Neural progenitor cell (in vitro differentiated cells): ENCODE measurements around the gene ATXN1. TPM values are rescaled to one million over a fixed set of nuclear protein-coding genes. Genes with fewer than 3 reads are reported as not detected.

ENCODE experiments used
- DNase-seq: peaks from one replicate; pipeline ENCODE4 v3.0.0-alpha.2; 2016; ENCODE audit warnings: low spot score
- H2AFZ ChIP-seq: fragments of 200-600 bp; sonication (generic); replicated peaks from 2 replicates; pipeline ENCODE4 v1.6.1; 2016; ENCODE audit warnings: antibody characterized with exemption
- H3F3A ChIP-seq: fragments of 200-600 bp; sonication (generic); 2 replicates; pipeline ENCODE4 v1.6.1; 2016; ENCODE audit warnings: antibody characterized with exemption, low read depth
- H3K27ac ChIP-seq: fragments of 200-600 bp; sonication (generic); 2 replicates; pipeline ENCODE4 v1.5.1; 2016; ENCODE audit warnings: mild to moderate bottlenecking
- H3K27me3 ChIP-seq: fragments of 200-600 bp; sonication (generic); 2 replicates; pipeline ENCODE4 v1.6.1; 2016; ENCODE audit warnings: mild to moderate bottlenecking, moderate library complexity
- H3K36me3 ChIP-seq: fragments of 200-600 bp; sonication (generic); 2 replicates; pipeline ENCODE4 v1.5.1; 2016
- H3K4me1 ChIP-seq: fragments of 200-600 bp; sonication (generic); 2 replicates; pipeline ENCODE4 v1.6.1; 2016; ENCODE audit warnings: mixed run types
- H3K4me2 ChIP-seq: fragments of 200-600 bp; sonication (generic); 2 replicates; pipeline ENCODE4 v1.6.1; 2016
- H3K4me3 ChIP-seq: fragments of 200-600 bp; sonication (generic); 2 replicates; pipeline ENCODE4 v1.5.1; 2016
- H3K79me2 ChIP-seq: fragments of 200-600 bp; sonication (generic); 2 replicates; pipeline ENCODE4 v1.6.1; 2016; ENCODE audit warnings: low read depth
- H3K9ac ChIP-seq: fragments of 200-600 bp; sonication (generic); 2 replicates; pipeline ENCODE4 v1.6.1; 2016
- H3K9me3 ChIP-seq: fragments of 200-600 bp; sonication (generic); 2 replicates; pipeline ENCODE4 v1.5.1; 2016; ENCODE audit warnings: low read depth
- H4K20me1 ChIP-seq: fragments of 200-600 bp; sonication (generic); 2 replicates; pipeline ENCODE4 v1.6.1; 2016; ENCODE audit warnings: low read depth
- H3K27ac Mint-ChIP-seq: 3 replicates; pipeline ENCODE4 v1.8.0; 2021; ENCODE audit warnings: mixed read lengths
- H3K27me3 Mint-ChIP-seq: 2 replicates; pipeline ENCODE4 v1.8.0; 2022; ENCODE audit warnings: low read depth, mild to moderate bottlenecking, inconsistent platforms, moderate library complexity, mixed read lengths; ENCODE audit not compliant: insufficient read depth
- H3K36me3 Mint-ChIP-seq: 3 replicates; pipeline ENCODE4 v1.8.0; 2021; ENCODE audit warnings: mixed read lengths
- H3K4me1 Mint-ChIP-seq: 3 replicates; pipeline ENCODE4 v1.8.0; 2021; ENCODE audit warnings: mixed read lengths
- H3K4me3 Mint-ChIP-seq: 3 replicates; pipeline ENCODE4 v1.8.0; 2021; ENCODE audit warnings: mild to moderate bottlenecking, moderate library complexity, mixed read lengths
- H3K9me3 Mint-ChIP-seq: 3 replicates; pipeline ENCODE4 v1.8.0; 2020; ENCODE audit warnings: mixed read lengths
- CTCF ChIP-seq: fragments of 200-600 bp; sonication (generic); IDR thresholded peaks from 2 replicates; pipeline ENCODE4 v1.5.1; 2017; ENCODE audit warnings: antibody characterized with exemption, mild to moderate bottlenecking
- EZH2 ChIP-seq: fragments of 200-600 bp; sonication (generic); IDR thresholded peaks from 2 replicates; pipeline ENCODE4 v1.6.1; 2017; ENCODE audit warnings: antibody characterized with exemption, mild to moderate bottlenecking, moderate library complexity
- EZH2phosphoT487 ChIP-seq: fragments of 200-600 bp; sonication (generic); IDR thresholded peaks from 2 replicates; pipeline ENCODE4 v1.6.1; 2017; ENCODE audit warnings: antibody characterized with exemption
- total RNA-seq: library from RNA; depleted of rRNA; stranded (reverse); fragments of >200 nt; gene quantifications from 2 replicates; pipeline ENCODE4 v1.2.3, GENCODE V29; 2015; ENCODE audit warnings: low replicate concordance

Gene ATXN1
- total RNA-seq, 1 donor from 2014 or later: 3.6 TPM

- Histone ChIP-seq H3K27ac (no peak overlapping the region), H3K79me2 (no peaks in the 10 kb centered on the region), H3F3A (no peaks in the 10 kb centered on the region), H3K4me3 (no peak overlapping the region), H3K9me3 (no peaks in the 10 kb centered on the region), H3K27me3 (no peaks in the 10 kb centered on the region), H2AFZ (no peak overlapping the region), H4K20me1 (no peaks in the 10 kb centered on the region), H3K9ac (no peak overlapping the region), H3K4me1 (no peaks in the 10 kb centered on the region), H3K36me3 (no peaks in the 10 kb centered on the region), H3K4me2 (no peak overlapping the region)
- Mint-ChIP-seq H3K27ac (no peak overlapping the region), H3K27me3 (peaks cover 2% of the 10 kb centered on the region), H3K36me3 (no peaks in the 10 kb centered on the region), H3K9me3 (no peaks in the 10 kb centered on the region), H3K4me3 (no peak overlapping the region), H3K4me1 (no peaks in the 10 kb centered on the region)
- no peak for TF ChIP-seq EZH2
- TF ChIP-seq EZH2phosphoT487: no peak
- TF ChIP-seq CTCF: no peak
- no peak for DNase-seq
Observed at GRCh38 chr6:16431106-16431505, 330.2 kb downstream of the ATXN1 start.

GRCh38 chr6:16430391-16431089, 330.7 kb downstream of the ATXN1 start:
- no peak overlapping the region for H3K4me3 ChIP-seq
- no peak for DNase-seq
- H3K4me2 ChIP-seq: no peak overlapping the region
- H3K36me3 ChIP-seq: no peaks in the 10 kb centered on the region
- no peaks in the 10 kb centered on the region for H3K9me3 Mint-ChIP-seq
- no peak overlapping the region for H2AFZ ChIP-seq
- H3K36me3 Mint-ChIP-seq: no peaks in the 10 kb centered on the region
- no peak overlapping the region for H3K4me3 Mint-ChIP-seq
- H3K4me1 ChIP-seq: no peaks in the 10 kb centered on the region
- no peak overlapping the region for H3K27ac Mint-ChIP-seq
- no peaks in the 10 kb centered on the region for H3K27me3 ChIP-seq
- no peaks in the 10 kb centered on the region for H3F3A ChIP-seq
- no peak overlapping the region for H3K27ac ChIP-seq
- H3K27me3 Mint-ChIP-seq: peaks cover 2% of the 10 kb centered on the region
- no peaks in the 10 kb centered on the region for H3K9me3 ChIP-seq
- no peaks in the 10 kb centered on the region for H3K79me2 ChIP-seq
- H4K20me1 ChIP-seq: no peaks in the 10 kb centered on the region
- H3K4me1 Mint-ChIP-seq: no peaks in the 10 kb centered on the region
- TF ChIP-seq EZH2 (no peak), EZH2phosphoT487 (no peak), CTCF (no peak)
- H3K9ac ChIP-seq: no peak overlapping the region

GRCh38 chr6:16429669-16430068, 331.6 kb downstream of the ATXN1 start:
- H3K4me1 ChIP-seq: no peaks in the 10 kb centered on the region
- no peak for TF ChIP-seq EZH2
- no peak for TF ChIP-seq EZH2phosphoT487
- TF ChIP-seq CTCF: no peak

More at GRCh38 chr6:16429669-16430068, 331.6 kb downstream of the ATXN1 start:
- no peak overlapping the region for H3K4me2 ChIP-seq
- H3K27ac Mint-ChIP-seq: no peak overlapping the region
- H3K4me1 Mint-ChIP-seq: no peaks in the 10 kb centered on the region
- no peak overlapping the region for H2AFZ ChIP-seq
- H3K27ac ChIP-seq: no peak overlapping the region
- no peak overlapping the region for H3K4me3 Mint-ChIP-seq
- no peaks in the 10 kb centered on the region for H3K9me3 ChIP-seq
- H3K36me3 ChIP-seq: no peaks in the 10 kb centered on the region
- no peaks in the 10 kb centered on the region for H3K9me3 Mint-ChIP-seq
- DNase-seq: no peak
- H3K27me3 Mint-ChIP-seq: peaks cover 2% of the 10 kb centered on the region
- no peaks in the 10 kb centered on the region for H3F3A ChIP-seq
- no peaks in the 10 kb centered on the region for H3K36me3 Mint-ChIP-seq
- no peaks in the 10 kb centered on the region for H3K79me2 ChIP-seq
- no peak overlapping the region for H3K4me3 ChIP-seq
- no peaks in the 10 kb centered on the region for H3K27me3 ChIP-seq
- H3K9ac ChIP-seq: no peak overlapping the region
- H4K20me1 ChIP-seq: no peaks in the 10 kb centered on the region
